OCI-M1 (cell line): ENCODE measurements around the gene WDR88.
"Not testable (repeated sequence)": the region's sequence is repeated elsewhere in the genome, so short reads cannot be mapped to it uniquely, and the experiment has no call there.

Source experiments
- DNase-seq: peaks from one replicate; lab custom pipeline; 2025; lab: John Stamatoyannopoulos, UW

WDR88 gene

DNA sequence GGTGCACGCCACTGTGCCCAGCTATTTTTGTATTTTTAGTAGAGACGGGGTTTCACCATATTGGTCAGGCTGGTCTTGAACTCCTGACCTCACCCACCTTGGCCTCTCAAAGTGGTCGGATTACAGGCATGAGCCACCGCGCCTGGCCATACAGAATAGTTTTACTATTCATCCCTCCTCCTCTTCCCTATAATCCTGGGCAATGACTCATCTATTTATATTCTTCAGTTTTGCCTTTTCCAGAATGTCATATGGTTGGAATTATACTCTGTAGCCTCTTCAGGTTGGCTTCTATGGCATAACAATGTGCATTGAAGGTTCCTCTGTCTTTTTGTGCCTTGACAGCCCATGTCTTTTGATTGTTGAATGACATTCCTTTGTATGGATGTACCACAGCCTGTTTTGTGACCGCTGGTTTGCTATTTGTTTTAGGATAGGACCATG, 40.0 kb downstream of the WDR88 start:
- no peak for DNase-seq

DNA sequence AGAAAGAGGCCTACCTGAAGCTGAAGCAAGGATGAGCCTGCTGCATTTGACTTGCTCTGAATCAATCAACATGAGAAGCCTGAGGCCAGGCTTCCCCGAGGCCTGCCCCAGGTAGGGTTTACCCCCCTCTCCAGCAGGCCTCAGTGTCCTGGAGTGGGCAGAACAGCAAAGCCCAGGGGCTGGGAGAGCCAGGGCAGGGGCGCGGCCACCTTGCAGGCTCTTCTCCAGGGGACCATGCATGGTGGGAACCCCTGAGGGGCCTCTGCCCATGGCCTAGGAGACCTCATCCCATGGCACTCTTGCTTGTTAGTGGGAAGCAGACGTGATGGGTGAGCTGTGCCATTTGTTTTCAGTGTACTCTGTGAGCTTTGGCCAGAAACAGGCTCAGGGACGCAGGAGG, 42.3 kb downstream of the WDR88 start:
- no peak for DNase-seq

DNA sequence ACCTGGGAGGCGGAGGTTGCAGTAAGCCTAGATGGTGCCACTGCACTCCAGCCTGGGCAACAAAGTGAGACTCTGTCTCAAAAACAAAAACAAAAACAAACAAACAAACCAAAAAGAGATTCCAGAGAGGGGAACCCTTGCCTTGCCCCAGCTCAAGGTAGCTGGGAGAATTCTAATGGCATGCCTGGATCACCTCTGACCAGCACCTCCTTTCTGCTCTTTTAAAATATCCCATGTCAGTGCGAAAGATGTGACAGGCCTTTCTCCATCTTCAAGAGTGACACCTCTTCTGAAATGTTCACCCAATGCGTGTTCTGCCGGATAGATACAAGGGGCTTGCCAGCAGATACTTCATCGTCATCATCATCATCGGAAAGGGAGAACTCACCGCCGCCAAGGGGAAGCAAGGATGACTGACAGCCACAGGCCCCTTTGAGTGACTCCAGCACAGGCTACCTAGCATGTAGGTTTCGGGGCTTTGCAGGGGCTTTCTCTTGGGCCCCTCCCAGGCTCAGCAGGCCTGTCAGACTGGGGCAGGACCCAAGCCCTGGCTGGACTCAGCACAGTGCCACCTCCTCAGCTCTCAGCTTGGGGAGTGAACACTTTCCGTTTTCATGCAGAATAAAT, 43.4 kb downstream of the WDR88 start:
- DNase-seq: no peak

DNA sequence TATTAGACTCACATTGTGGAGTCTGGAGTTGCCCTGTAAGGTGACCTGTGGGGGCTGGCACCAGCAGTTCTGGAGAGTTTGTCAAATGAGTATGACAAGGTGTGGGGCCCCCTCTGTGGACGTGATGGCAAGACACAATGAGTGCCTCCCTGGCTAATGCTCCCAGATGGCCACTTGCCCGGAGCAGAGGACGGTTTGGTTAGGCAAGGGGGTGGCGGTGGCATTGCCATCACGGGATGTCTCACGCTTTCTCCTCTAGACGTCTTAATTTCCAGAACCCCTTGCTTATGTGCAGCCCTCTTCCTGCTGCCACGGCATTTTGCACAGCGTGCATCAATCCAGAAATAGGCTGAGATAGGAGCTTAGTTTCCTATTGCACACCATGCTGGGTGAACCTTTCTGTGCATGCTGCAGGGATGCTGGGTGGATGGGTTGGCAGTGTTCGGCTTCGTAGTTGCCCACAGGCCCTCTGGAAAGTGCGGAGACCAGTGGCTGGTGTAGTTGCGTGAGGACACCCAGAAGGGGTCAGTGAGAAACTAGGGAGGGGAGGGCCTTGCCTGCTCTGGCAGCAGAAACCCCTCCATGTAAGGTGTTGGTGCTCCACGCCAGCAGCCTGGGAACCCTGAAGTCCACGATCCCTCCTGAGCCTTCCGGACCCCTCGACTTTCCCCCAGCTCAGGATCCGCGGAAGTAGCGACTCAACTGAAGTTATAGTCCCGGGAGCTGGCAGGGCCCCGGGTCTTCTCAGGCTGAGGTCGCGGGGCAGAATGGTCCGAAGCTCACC, 44.2 kb downstream of the WDR88 start:
- no peak for DNase-seq

DNA sequence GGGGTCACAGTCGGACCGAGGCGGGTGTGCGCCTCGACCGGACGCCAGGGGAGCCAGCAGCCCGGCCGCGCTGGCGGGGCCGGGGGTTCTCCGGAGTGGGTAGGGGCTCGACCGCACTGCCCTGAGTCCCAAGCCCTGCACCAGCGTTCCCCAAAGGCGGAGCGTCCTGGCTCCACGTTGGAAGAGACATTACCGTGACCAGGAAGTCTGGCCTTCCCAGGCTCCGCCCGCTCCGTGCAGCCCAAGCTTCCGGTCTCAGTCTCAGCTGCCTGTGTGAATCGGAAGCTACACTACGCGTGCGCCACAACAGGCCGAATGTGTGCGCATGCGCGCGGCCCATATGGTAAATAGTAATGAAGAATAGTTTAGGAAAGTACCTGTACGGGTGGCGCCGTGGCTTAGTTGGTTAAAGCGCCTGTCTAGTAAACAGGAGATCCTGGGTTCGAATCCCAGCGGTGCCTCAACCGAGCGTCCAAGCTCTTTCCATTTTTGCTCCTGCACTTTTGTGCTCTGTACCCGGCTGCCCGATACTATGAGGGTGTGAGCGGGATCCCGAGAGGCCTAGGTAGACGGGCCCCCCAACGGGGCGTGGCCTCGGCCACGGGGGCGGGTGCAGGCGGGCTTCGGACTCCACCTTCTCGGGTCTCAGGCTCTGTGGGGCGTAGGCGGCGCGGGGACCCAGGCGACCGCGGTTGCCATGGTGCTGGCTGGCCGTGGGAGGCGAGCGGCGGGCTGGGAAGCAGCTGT, 44.9 kb downstream of the WDR88 start:
- peak; percentile 100 for DNase-seq

DNA sequence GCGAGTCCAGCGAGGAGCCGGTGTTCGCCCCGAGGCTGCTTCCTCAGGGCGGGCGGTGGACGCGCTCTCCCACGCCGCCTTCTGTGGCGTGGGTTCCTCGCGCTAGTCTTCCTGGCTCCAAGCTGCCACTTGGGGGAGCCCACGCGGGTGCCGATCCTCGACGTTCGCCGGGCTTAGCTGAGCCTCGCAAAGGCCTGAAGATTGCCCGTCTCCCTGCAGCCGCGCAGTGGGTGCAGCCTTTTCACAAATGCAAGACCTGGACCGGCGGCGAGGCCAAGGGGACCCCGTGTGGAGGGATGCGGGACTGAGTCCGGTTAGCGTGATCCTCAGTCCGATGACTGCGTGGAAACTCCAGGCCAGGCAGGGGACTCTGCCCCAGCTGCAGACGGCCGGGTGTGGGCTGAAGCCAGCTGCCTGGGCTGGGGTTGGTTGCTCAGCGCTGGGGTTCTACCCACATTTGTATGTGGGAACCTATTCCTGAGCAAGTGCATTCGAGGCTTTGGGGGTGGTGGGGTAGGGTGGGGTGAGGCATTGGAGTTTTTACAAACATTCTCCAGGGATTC, 45.6 kb downstream of the WDR88 start:
- no peak for DNase-seq

DNA sequence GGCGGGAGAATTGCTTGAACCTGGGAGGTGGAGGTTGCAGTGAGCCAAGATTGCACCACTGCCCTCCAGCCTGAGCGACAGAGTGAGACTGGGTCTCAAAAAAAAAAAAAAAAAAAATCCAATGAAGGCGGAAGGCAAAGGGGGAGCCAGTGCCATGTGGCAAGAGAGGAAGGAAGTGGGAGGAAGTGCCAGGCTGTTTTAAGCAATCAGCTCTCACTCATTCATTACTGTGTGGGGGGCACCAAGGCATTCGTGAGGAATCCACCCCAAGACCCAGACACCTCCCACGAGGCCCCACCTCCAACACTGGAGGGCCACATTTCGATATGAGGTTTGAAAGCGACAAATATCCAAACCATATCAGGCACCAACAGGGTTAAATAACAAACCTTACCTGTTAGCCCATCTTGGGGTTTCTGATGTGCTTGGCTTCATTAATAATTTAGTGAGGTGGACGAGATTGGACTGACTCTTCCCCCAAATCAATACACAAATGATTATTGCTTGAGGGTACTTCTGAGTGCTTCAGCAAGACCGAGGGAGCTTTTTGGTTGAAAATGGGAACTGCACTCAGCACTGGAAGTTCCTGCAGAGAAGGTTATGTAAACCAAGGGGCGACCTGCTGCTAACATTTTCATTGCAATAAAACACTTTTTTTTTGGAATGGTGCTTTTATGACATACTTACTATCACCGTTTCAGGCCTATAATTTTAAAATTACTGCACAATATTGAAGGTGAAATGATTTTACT, 54.7 kb downstream of the WDR88 start:
- DNase-seq: no peak

DNA sequence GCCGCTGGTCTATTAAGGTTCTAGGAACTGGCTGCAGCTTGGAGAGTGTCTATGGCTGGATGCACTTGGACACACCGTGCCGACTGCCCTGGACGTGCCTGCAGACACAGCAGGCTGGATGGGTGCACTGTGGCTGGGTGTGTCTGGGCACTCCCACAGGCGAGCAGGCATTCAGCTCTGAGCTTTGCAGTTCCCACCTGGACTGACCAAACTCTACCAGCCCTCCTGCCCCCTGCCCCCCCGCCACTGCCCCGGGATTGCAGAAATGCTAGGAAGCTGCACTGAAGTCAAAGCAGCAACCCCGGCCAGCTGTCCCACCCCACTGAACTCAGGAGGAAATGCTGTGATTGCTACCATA, 55.2 kb downstream of the WDR88 start:
- DNase-seq: no peak

DNA sequence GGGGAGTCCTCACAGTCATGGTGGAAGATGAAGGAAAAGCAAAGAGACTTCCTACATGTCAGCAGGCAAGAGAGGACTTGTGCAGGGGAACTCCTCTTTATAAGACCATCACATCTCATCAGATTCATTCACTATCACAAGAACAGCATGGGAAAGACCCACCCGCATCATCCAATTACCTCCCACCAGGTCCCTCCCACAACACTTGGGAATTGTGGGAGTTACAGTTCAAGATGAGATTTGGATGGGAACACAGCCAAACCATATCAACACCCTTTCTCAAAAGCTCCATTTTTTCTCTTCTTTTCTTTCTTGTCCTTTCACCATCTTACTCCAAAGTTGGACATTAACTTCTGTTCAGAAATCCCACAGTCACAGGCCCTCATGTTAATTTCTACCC, 57.5 kb downstream of the WDR88 start:
- no peak for DNase-seq

DNA sequence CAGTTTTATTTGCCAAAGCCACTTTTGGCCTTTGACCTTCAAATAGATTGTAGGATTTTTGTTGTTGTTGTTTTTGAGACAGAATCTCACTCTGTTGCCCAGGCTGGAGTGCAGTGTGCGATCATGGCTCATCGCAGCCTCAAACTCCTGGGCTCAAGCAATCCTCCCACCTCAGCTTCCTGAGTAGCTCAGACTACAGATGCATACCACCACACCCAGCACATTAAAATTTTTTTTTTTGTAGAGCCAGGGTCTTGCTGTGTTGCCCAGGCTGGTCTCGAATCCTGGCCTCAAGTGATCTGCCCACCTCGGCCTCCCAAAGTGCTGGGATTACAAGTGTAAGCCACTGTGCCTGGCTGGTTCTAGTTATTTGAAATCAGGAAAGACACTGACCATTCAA, 59.2 kb downstream of the WDR88 start:
- not testable (repeated sequence) for DNase-seq

DNA sequence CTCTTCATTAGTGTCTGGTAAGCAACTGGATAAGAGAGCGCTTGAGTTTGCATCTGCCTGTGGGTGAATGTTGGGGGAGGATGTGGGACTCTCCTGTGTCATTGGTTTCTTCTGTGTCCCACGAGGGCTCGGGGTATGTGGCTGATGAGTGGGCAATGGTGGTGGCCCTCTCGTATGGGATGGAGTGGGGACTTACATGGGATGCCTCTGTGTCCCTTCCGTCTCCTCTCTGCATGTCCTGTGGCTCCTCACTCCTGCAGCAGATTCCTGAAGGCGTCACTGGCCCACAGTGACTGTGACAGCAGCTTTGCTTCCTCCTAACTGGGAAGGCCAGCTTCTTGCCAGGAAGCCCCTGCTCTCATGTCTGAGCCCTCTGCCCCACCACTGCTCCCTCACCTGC, 59.6 kb downstream of the WDR88 start:
- DNase-seq: no peak

DNA sequence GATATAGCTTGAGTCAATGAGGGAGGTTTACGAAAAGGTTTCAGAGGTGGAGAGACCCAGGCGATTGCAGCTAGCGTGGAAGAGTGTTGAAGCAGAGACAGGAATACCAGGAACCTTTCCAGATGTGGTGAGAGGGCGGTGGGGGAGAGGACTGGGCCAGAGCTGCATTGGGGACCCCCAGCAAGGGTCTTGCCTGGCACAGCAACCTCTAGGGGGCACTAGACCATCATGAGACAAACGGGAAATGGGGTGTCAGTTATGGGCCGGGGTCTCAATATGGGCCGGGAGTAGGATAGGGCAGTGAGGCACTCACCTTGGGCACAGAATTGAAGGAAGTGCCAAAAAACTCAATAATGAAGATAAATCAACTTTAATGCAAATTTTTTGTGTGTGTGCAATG, 60.1 kb downstream of the WDR88 start:
- no peak for DNase-seq

DNA sequence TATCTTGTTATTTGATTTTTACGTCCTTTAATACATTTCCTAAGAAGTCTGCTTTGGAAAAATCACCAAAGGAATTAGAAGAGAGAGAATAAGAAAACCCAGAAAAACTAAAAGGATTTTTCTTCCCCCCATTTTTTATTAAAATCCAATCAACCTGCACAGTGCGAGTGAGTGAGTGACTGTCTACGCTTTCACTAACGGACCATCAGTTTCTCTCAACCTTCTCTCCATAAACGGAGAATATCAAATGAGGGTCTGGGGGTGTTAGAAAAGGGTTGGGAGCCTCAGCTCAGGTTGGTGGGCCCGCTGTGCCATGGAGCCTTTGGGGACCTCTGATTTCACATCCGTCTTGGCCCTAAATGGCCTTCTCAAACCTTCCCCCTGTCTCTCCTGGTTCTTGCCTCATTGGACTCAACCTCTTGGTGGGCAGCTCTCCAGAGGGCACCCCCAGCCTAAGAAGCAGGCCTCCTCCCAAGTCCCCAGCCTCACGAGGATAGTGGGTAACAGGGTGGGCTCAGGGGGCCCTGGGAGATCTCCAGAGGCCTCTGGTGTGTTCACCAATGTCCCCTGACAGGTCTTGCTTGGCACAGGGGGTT, 61.5 kb downstream of the WDR88 start:
- no peak for DNase-seq

DNA sequence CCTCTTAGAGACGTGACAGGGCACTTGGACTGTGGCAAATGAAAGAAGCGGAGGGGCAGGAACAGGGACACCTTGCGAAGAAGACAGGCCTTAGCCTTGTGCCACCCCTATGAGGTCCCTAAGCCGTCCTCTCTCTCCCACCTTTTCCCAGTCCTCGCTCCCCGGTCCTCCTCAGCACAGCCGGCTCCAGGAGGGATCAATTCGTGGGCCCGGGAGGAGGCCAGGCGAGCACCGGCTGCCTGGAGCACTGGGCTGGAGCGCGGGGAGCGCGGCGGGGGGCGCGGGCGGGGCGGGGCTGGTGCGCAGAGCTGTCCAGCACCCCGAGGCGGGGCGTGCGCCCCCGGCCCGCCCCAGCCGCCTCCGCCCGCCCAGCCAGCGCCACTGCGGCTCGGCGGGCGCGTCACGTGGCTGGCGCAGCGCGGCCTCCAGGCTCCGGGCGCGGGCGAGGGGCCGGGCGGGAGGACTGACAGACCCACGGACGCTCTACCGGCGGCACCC, 62.0 kb downstream of the WDR88 start, which contains the start of gene LRP3:
Gene LRP3, plus strand, starts transcription at position 466 of the 498 bp plus-strand sequence. CDS start 456 bp downstream, outside the sequence.
- no peak for DNase-seq

DNA sequence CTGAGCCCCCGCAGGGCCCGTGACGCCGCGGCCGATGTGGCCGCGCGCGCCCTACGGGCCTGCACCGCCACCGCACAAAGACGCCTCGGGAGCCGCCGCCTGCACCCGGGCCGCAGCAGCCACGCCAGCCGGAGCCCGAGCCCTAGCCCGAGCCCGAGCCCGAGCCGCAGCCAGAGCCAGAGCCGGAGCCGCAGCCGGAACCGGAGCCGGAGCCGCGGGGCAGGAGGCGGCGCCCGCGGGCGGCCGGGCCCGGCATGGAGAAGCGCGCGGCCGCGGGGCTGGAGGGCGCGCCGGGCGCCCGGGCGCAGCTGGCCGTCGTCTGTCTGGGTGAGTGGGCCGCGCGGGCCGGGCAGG, 62.6 kb downstream of the WDR88 start:
- DNase-seq: no peak

DNA sequence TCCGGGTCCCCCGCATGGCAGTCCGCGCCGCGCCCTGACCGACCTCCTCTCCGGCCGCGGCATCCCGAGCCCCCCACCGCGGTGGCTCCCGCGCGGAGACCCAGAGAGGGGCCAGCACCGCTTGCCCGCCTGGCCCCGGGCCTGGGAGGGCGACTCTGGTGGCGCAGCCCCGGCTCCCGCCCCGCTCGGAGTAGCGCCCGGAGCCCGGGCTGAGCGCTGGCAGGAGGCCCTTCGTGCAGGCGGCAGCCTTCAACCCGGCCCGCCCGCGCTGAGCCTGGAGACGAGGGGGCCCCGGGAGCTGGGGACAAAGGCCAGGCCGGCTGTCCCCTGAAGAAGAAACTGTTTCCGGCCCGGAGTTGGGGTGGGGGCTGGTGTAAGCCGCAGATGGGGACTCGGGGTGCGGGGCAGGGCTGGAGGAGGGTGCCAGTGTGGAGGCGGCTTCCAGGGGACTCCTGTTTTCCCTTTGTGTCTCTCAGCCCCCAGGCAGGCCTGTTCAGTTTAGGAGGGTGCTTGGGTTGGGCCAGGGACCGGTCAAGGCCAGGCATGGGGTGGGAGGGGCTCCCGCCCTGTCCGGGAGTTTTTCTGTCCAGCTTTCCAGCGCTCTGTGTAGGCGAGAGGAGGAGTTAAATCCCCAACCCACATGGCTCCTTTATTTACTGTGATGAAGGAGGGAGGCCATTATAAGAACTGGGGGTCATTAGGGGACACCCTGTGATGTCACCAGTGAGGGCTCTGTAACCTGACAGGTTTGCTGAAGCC, 63.2 kb downstream of the WDR88 start:
- DNase-seq: no peak

DNA sequence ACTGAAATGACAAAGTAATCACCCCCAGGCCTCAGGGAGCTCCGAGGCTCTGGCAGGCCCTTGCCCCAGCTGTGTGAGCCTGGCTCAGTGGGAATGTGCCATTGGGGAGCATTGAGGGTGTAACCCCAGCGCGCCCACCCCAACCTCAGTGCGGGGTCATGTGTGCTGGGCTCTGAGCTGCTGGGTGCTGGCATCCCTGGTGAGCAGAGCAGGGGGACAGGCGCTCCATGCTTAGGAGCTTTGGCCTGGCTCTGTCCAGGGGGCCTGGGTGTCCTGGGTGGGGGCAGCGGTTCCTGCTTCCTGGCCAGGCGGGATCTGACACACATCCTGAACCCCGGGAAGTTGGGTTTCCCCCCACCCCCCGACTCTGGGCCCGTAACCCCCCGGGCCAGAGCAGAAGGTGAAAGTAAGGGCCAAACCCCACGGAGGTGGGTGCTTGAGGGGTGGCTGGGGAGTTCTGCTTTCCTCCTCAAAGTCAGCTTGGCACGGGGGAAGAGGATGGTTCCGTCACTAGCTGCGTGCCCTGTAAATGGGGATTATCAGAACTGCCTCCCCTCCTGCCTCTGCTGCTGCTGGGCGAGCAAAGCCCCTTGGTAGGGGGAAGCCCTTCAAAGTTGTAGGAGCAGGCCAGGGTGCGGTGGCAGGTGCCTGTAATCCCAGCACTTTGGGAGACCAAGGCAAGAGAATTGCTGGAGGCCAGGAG, 63.9 kb downstream of the WDR88 start:
- no peak for DNase-seq

DNA sequence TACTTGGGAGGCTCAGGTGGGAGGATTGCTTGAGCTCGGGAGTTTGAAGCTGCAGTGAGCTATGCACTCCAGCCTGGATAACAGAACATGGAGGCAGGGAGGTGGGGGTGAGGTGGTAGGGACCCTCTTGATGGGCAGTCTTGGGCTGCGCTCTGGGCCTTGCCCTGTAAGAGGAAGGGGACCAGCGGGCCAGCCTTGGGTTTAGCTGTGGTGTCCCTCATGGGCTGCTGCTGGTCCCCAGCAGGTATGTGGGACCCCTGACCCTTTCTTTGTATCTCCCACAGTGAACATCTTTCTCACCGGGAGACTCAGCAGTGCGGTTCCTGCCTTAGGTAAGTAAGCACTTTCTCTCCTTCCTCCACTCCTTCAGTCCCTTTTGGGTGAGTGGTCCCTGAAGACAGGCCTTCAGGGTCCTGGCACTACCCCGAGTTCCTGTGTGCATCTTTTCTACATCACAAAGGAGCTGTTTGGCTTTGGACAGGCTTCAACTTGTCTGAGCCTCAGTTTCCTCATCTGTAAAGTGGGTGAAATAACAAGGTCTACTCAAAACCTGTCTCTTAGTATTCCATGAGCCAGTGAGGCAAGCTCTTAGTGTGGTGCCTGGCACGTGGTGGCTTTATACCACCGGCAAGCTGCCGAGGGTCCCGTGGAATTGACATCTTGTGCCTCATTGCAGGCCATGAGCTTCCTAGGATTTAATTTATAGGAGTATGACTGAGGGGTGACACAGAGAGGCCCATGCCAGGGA, 64.7 kb downstream of the WDR88 start:
- DNase-seq: no peak

DNA sequence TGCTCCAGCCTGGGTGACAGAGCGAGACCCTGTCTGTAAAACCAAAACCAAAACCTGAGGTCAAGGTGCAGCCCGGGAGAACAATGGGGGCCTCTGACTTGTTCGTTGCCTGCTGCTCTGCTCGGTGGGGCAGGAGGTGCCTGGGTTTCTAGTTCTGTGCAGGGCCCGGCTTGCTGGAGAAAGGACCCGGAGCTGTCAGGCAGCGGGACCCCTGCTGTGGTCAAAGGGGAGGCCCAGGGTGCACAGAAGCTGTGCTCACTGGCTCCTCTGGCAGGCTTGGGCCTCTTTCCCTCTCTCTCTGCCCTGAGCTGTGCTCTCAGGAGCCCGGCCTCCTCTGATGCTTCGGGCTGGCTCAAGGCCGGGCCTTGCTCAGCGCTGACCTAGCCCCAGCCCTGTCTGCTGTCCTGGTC, 65.7 kb downstream of the WDR88 start:
- DNase-seq: no peak
